Activated CD4-positive, alpha-beta T cell treated with anti-CD3 and anti-CD28 coated beads for 24 hours (primary cell): ENCODE data around the gene PGM1.

ENCODE experiments used
- DNase-seq, 2 donors: peaks; one replicate each; pipeline ENCODE4 v3.0.0-alpha.2; 2020; ENCODE audit warnings: low read depth in 2 of 2

The PGM1 gene

DNA sequence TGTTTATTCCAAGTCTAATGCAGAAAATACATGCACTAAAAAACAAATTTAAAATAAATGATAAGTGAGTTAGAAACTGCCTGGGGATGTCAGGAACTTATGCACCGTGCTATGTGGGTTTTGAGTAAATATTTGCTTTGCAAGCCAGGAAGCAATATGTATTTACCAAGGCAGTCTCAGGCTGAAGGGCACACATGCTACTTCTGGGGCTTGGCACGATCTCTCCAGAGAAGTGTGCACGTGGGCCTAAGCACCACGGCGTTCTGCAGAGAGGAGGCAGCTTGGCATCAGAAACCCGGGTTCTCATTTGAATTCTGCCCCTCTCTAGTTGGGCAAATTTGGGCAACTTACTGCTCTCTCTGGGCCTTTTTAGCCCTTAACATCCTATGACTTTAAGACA is 108.0 kb downstream of the PGM1 start:
- no peak for DNase-seq

DNA sequence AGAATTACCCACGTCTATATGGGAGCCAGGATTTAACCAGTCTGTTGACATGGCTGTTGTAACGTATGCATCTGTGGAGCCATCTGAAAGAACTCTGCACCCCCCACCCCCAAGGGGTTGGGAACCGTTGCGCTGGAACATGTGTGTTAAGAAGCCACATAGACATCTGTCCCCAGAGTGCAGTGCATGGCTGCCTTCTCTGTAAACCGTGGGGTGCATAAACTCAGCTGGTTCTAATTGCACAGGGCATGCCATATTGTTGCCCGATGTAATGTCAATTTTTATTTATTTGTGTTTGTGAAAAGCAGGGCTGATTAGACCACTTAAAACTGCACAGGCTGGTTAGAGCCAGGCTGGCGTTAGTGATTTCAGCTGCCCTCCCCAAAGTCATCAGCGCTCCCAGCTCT is 110.5 kb downstream of the PGM1 start:
- DNase-seq: no peak

DNA sequence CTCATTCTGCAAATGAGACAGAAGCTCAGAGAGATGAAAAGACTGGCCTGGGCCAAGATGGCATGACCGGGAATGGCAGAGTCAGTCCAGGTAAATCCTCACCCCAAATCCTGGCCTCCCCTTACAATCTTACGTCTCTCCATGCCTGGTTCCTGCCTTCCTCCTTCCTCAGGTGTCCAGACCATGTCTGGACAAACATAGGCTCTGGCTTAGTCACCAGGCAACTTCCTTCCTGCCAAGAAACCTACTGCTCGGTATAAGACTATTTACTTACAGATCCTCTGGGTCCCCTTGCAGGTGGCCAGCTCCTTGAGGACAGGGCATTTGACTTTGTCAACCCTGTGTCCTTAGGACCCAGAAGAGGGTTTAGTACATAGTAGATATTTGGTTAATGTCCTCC is 111.2 kb downstream of the PGM1 start:
- DNase-seq: no peak

GRCh38 chr1:63705078-63705477 is 111.9 kb downstream of the PGM1 start:
- no peak for DNase-seq

GRCh38 chr1:63709267-63709828 is 116.1 kb downstream of the PGM1 start:
- DNase-seq: no peak
